Measurements from ENCODE around the gene ZAP70.

Gene ZAP70

DNA sequence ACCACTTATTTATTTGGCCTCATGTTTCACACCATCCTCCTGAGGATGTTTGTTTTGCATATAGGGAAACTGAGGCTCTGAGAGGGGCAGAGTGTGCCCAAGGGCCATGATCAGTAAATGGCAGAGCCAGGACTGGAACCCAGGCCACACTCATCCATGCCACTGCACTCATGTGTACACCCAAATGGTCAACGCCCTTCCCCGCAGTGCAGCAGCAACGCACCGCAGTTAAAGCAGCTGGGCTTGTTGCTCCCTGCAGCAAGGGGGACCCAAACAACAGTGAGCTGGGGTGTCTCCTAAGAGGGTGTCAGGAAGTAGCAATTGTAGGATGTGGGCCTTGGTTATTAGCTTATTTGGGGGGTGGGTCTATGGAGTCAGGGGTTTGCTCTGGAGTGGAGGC lies 36.6 kb downstream of the ZAP70 start:
- H3K4me3 ChIP-seq (ENCODE audit: low read depth, low read length), result no peak overlapping the region
- TF ChIP-seq, protein P1, sequence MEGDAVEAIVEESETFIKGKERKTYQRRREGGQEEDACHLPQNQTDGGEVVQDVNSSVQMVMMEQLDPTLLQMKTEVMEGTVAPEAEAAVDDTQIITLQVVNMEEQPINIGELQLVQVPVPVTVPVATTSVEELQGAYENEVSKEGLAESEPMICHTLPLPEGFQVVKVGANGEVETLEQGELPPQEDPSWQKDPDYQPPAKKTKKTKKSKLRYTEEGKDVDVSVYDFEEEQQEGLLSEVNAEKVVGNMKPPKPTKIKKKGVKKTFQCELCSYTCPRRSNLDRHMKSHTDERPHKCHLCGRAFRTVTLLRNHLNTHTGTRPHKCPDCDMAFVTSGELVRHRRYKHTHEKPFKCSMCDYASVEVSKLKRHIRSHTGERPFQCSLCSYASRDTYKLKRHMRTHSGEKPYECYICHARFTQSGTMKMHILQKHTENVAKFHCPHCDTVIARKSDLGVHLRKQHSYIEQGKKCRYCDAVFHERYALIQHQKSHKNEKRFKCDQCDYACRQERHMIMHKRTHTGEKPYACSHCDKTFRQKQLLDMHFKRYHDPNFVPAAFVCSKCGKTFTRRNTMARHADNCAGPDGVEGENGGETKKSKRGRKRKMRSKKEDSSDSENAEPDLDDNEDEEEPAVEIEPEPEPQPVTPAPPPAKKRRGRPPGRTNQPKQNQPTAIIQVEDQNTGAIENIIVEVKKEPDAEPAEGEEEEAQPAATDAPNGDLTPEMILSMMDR (IDR thresholded peaks at IDR 0.05; ENCODE audit: low read depth, low read length), result no peak

GRCh38 chr2:97751752-97752151 lies 38.4 kb downstream of the ZAP70 start:
- no peak overlapping the region for H3K4me3 ChIP-seq (ENCODE audit: low read depth, low read length)
- TF ChIP-seq, protein P1 (IDR thresholded peaks at IDR 0.05; ENCODE audit: low read depth, low read length), result no peak

DNA sequence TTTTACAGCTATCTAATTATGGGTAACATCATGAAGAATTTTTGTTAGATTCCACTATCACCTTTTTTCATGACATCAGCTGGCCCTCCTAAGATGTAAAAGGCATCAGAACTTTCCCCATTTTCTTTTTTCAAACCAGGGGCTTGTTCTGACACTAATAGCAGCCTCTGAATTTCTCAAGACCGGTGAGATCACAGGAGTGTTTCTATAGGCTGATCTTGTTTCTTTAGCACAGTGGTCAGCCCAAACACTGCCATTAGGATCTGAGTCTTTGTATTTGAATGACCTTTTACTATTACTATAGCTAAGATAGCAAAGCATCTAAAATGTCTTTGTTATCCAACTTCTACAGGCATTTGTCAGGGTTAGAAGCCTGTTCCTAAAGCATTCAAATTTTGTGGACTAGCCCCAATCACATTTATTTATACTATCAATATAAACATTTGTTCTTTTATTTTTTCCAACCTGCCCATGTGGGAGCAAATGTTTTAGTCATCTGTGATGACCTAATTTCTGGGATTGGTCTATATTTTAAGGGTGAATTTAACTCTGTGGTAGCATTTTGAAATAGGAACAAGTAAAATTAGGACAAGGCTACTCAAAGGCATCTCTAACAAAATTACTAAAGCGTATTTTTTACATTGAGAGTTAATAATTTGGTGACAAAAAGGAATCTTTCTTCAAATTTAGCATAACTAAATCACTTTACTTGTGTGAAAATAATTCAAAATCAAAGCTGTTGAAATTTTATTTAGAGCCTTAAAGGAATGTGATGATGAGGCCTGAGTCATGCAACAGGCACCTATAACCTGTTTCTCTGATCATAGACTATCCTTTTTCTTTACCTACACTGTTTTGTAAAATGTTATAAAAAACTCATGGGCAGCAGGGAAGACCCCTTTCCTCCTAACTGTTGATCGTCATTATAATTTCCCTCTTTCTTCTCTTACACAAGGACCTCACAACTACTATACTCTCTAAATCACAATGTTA lies 39.3 kb downstream of the ZAP70 start:
- TF ChIP-seq, protein P1 (IDR thresholded peaks at IDR 0.05; ENCODE audit: low read depth, low read length), result no peak

DNA sequence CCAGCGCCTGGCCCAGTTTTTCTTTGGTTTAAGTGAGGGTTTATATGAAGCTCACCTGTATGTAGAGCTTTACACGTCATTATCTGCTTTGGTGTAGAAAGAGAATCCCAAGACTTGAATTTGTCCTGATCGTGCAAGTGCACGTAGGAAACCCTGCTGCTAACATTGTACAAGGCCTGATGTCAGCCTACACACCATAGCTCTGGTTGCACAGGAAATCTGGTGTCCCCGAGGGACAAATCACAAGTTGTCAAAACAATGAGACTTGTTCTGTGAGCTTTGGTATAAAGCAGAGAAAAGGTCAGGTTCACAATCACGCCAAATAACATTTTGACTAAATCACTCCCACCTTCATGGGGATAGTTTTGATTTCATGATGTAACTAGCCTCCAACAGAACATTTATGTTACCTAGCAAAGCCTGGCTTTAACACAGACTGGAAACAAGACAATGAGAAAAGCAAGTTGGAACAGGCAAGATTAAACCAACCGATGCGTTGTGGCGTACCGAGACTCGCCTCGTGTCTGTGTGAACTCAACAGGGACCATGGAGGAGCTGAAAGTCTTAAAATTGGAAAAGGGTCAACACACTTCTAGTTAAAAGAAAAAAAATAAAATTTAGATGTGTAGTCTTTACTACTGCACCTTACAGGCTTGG lies 41.4 kb downstream of the ZAP70 start:
- no peak overlapping the region for H3K4me3 ChIP-seq (ENCODE audit: low read depth, low read length)
- TF ChIP-seq, protein P1 (IDR thresholded peaks at IDR 0.05; ENCODE audit: low read depth, low read length), result no peak

More for the DNA sequence above, 39.3 kb downstream of the ZAP70 start:
- no peak overlapping the region for H3K4me3 ChIP-seq (ENCODE audit: low read depth, low read length)

DNA sequence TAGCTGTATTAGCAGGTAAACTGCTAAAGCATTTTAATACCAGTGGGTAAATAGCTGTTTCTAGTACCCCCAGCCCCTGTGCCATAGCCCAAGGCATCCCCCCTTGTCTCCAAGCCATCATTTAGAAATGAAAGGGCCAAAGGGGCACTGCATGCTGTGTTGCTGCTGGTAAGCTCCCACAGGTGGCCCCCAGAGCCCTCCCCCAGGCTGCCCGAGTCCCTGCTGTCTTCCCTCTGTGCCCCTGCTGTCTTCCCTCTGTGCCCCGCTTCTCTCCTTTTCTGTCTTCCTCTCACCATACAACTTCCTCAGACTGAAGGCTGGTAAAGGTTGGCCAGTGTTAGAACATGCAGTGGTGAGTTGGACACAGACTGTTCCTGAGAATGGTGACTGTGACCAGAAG lies 42.1 kb downstream of the ZAP70 start:
- H3K4me3 ChIP-seq (ENCODE audit: low read depth, low read length), result no peak overlapping the region
- TF ChIP-seq, protein P1 (IDR thresholded peaks at IDR 0.05; ENCODE audit: low read depth, low read length), result no peak

- TF ChIP-seq, protein P1 (IDR thresholded peaks at IDR 0.05; ENCODE audit: low read depth, low read length), result no peak
- no peak overlapping the region for H3K4me3 ChIP-seq (ENCODE audit: low read depth, low read length)
Measured at GRCh38 chr2:97757062-97757461, 43.7 kb downstream of the ZAP70 start.

All from WI38 (cell line).